NCI-H2227 (cell line): Measurements from ENCODE around the gene DHCR24.
"Not testable (repeated sequence)": the region's sequence is repeated elsewhere in the genome, so short reads cannot be mapped to it uniquely, and the experiment has no call there.

ENCODE experiments used
- DNase-seq: peaks from one replicate; lab custom pipeline; 2025; ENCODE audit not compliant: unreplicated experiment; lab: John Stamatoyannopoulos, UW

The DHCR24 gene

GRCh38 chr1:54886724-54887664, at the start of gene DHCR24:
Gene DHCR24 (minus strand): TSS chr1:54887195. CDS start chr1:54887119, 76 bp downstream.
- DNase-seq, result peak; percentile 95

- DNase-seq, result no peak
These were observed 49.8 kb upstream of the DHCR24 start for GRCh38 chr1:54936791-54937190.

- no peak for DNase-seq
These were observed 47.9 kb upstream of the DHCR24 start for GRCh38 chr1:54934869-54935268.

GRCh38 chr1:54934081-54934480, 47.1 kb upstream of the DHCR24 start:
- not testable (repeated sequence) for DNase-seq

GRCh38 chr1:54931275-54931840, 44.4 kb upstream of the DHCR24 start:
- no peak for DNase-seq

GRCh38 chr1:54929700-54930099, 42.7 kb upstream of the DHCR24 start:
- no peak for DNase-seq

GRCh38 chr1:54928327-54928726, 41.3 kb upstream of the DHCR24 start:
- no peak for DNase-seq

GRCh38 chr1:54927472-54928240, 40.7 kb upstream of the DHCR24 start:
- DNase-seq, result peak; percentile 32

GRCh38 chr1:54926970-54927369, 40.0 kb upstream of the DHCR24 start:
- peak; percentile 41 for DNase-seq

- DNase-seq, result no peak
These were observed 36.0 kb upstream of the DHCR24 start for GRCh38 chr1:54922921-54923421.

- DNase-seq, result no peak
These were observed 35.2 kb upstream of the DHCR24 start for GRCh38 chr1:54922040-54922761.

GRCh38 chr1:54919367-54920359, 32.7 kb upstream of the DHCR24 start:
- DNase-seq, result no peak

GRCh38 chr1:54911076-54911475, 24.1 kb upstream of the DHCR24 start:
- not testable (repeated sequence) for DNase-seq

- no peak for DNase-seq
These were observed 19.6 kb upstream of the DHCR24 start for GRCh38 chr1:54906586-54906985.

- no peak for DNase-seq
These were observed 17.6 kb upstream of the DHCR24 start for GRCh38 chr1:54904476-54905048.

- no peak for DNase-seq
These were observed 7.3 kb upstream of the DHCR24 start for GRCh38 chr1:54894271-54894670.

- DNase-seq, result no peak
These were observed 5.6 kb upstream of the DHCR24 start for GRCh38 chr1:54892586-54892985.

- DNase-seq, result no peak
These were observed 2.2 kb upstream of the DHCR24 start for GRCh38 chr1:54889132-54889725.
